ENCODE measurements around the gene KIF7. TPM values are rescaled to one million over a fixed set of nuclear protein-coding genes. Genes with fewer than 3 reads are reported as not detected.

Gene KIF7
- total RNA-seq, 3 donors from 2014 or later, result 10.1 to 14.4 (median 10.5) TPM

GRCh38 chr15:89616228-89616627 lies 39.0 kb downstream of the KIF7 start:
- Histone ChIP-seq H3K27ac (no peak overlapping the region), H3K27me3 (no peaks in the 10 kb centered on the region), H3K4me3 (no peak overlapping the region), H3K36me3 (no peaks in the 10 kb centered on the region), H3K9me3 (peaks cover 0 to 8% of the 10 kb centered on the region in 2 donors), H3K4me1 (no peaks in the 10 kb centered on the region)
- no peak for DNase-seq (ENCODE audit: low spot score in 2 of 2)
- no peak for TF ChIP-seq POLR2A (IDR thresholded peaks at IDR 0.05)
- TF ChIP-seq CTCF (IDR thresholded peaks at IDR 0.05), result no peak
- no peak for TF ChIP-seq POLR2AphosphoS5 (IDR thresholded peaks at IDR 0.05)
- intact Hi-C loops (cut with DNase I; ENCODE audit: low total_unique reads), result no loop called here

- Histone ChIP-seq H3K36me3 (no peaks in the 10 kb centered on the region), H3K4me3 (no peak overlapping the region), H3K27ac (no peak overlapping the region), H3K27me3 (no peaks in the 10 kb centered on the region), H3K4me1 (no peaks in the 10 kb centered on the region), H3K9me3 (peaks cover 0 to 8% of the 10 kb centered on the region in 2 donors)
- TF ChIP-seq CTCF (IDR thresholded peaks at IDR 0.05) (no peak), POLR2AphosphoS5 (IDR thresholded peaks at IDR 0.05) (no peak)
- intact Hi-C loops (cut with DNase I; ENCODE audit: low total_unique reads), result no loop called here
- DNase-seq (ENCODE audit: low spot score in 2 of 2), result no peak
Observed at GRCh38 chr15:89615135-89615534, 40.1 kb downstream of the KIF7 start.

- peaks cover 0 to 8% of the 10 kb centered on the region in 2 donors for H3K9me3 ChIP-seq
- TF ChIP-seq POLR2A (IDR thresholded peaks at IDR 0.05) (no peak), POLR2AphosphoS5 (IDR thresholded peaks at IDR 0.05) (no peak), CTCF (IDR thresholded peaks at IDR 0.05) (no peak)
- H3K27me3 ChIP-seq, result no peaks in the 10 kb centered on the region
- no peak overlapping the region for H3K4me3 ChIP-seq
- intact Hi-C loops (cut with DNase I; ENCODE audit: low total_unique reads), result no loop called here
- H3K27ac ChIP-seq, result no peak overlapping the region
- H3K4me1 ChIP-seq, result no peaks in the 10 kb centered on the region
- no peaks in the 10 kb centered on the region for H3K36me3 ChIP-seq
- no peak for DNase-seq (ENCODE audit: low spot score in 2 of 2)
Observed at GRCh38 chr15:89614164-89614563, 41.1 kb downstream of the KIF7 start.

- Histone ChIP-seq H3K4me1 (no peaks in the 10 kb centered on the region), H3K9me3 (peaks cover 0 to 8% of the 10 kb centered on the region in 2 donors), H3K27me3 (no peaks in the 10 kb centered on the region), H3K4me3 (no peak overlapping the region), H3K36me3 (no peaks in the 10 kb centered on the region), H3K27ac (no peak overlapping the region)
- TF ChIP-seq CTCF (IDR thresholded peaks at IDR 0.05) (no peak), POLR2AphosphoS5 (IDR thresholded peaks at IDR 0.05) (no peak), POLR2A (IDR thresholded peaks at IDR 0.05) (no peak)
- no peak for DNase-seq (ENCODE audit: low spot score in 2 of 2)
- intact Hi-C loops (cut with DNase I; ENCODE audit: low total_unique reads), result no loop called here
Observed at GRCh38 chr15:89613031-89613430, 42.2 kb downstream of the KIF7 start.

- Histone ChIP-seq H3K4me1 (no peaks in the 10 kb centered on the region), H3K9me3 (peaks cover 0 to 8% of the 10 kb centered on the region in 2 donors), H3K27ac (no peak overlapping the region), H3K27me3 (no peaks in the 10 kb centered on the region), H3K4me3 (no peak overlapping the region), H3K36me3 (no peaks in the 10 kb centered on the region)
- no peak for DNase-seq (ENCODE audit: low spot score in 2 of 2)
- intact Hi-C loops (cut with DNase I; ENCODE audit: low total_unique reads), result no loop called here
- no peak for TF ChIP-seq POLR2AphosphoS5 (IDR thresholded peaks at IDR 0.05)
- no peak for TF ChIP-seq POLR2A (IDR thresholded peaks at IDR 0.05)
- TF ChIP-seq CTCF (IDR thresholded peaks at IDR 0.05), result no peak
Observed at GRCh38 chr15:89611317-89611716, 44.0 kb downstream of the KIF7 start.

All from breast epithelium (tissue), 4 donors.